ENCODE data around the gene WWOX. TPM values are rescaled to one million over a fixed set of nuclear protein-coding genes. Genes with fewer than 3 reads are reported as not detected.
A peak's percentile ranks its signal among the peaks of the same experiment; 100 is the strongest.

WWOX gene
- total RNA-seq, 1 donor: 8.2 TPM

DNA sequence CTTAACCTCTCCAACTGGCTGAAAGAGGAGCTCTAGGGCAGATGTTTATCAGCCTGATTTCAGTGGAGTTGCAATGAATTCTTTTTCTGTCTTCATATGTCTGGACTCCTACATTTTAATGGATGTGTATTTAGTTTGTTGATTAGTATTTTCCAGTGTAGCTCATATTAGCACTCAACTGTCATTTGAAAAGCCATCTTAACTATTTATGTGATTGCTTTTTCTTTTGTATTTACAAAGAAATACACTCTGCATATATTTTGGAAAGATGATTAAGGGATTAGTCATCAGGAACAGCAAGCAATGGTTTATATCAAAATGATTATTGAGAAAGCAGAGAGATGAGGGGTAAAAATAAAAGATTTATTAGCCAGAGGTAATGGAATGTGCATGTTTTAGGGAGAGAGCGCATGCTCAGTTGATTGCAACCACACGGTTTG lies 71.1 kb downstream of the WWOX start:
- no peak overlapping the region for H3K4me3 ChIP-seq (ENCODE audit: low read depth, low read length)
- DNase-seq (ENCODE audit: low read depth): no peak
- no peak for TF ChIP-seq CTCF (IDR thresholded peaks at IDR 0.05; ENCODE audit: insufficient read depth, low read depth, low read length)

- DNase-seq (ENCODE audit: low read depth): no peak
- TF ChIP-seq CTCF (IDR thresholded peaks at IDR 0.05; ENCODE audit: insufficient read depth, low read depth, low read length): no peak
- H3K4me3 ChIP-seq (ENCODE audit: low read depth, low read length): no peak overlapping the region
Measured at GRCh38 chr16:78175287-78175686, 75.8 kb downstream of the WWOX start.

GRCh38 chr16:78176435-78176834 lies 77.0 kb downstream of the WWOX start:
- no peak overlapping the region for H3K4me3 ChIP-seq (ENCODE audit: low read depth, low read length)
- no peak for DNase-seq (ENCODE audit: low read depth)
- TF ChIP-seq CTCF (IDR thresholded peaks at IDR 0.05; ENCODE audit: insufficient read depth, low read depth, low read length): no peak

DNA sequence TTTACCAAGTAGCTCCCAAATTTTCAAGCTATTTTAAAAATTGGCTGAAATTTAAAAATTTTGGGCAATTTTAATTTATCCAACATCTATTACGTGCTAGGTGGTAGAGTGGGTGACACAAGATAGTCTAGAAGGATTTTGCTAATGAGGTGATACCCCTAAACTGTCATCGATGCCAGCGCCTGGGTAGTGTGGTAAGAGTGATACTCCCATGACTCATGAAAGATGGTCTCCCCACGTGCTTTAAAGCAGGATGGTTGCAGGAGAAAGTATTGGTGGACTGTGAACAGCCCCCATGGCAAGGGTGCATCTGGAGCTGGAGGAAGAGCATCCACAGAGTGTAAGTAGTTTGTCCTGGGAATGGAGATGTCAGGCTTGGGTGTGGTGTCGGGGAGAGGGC lies 77.8 kb downstream of the WWOX start:
- TF ChIP-seq CTCF (IDR thresholded peaks at IDR 0.05; ENCODE audit: insufficient read depth, low read depth, low read length): no peak
- H3K4me3 ChIP-seq (ENCODE audit: low read depth, low read length): no peak overlapping the region
- no peak for DNase-seq (ENCODE audit: low read depth)

- no peak for TF ChIP-seq CTCF (IDR thresholded peaks at IDR 0.05; ENCODE audit: insufficient read depth, low read depth, low read length)
- peak; percentile 47 for DNase-seq (ENCODE audit: low read depth)
- H3K4me3 ChIP-seq (ENCODE audit: low read depth, low read length): no peak overlapping the region
Measured at GRCh38 chr16:78177987-78178386, 78.5 kb downstream of the WWOX start.

GRCh38 chr16:78179666-78180065 lies 80.2 kb downstream of the WWOX start:
- no peak overlapping the region for H3K4me3 ChIP-seq (ENCODE audit: low read depth, low read length)
- TF ChIP-seq CTCF (IDR thresholded peaks at IDR 0.05; ENCODE audit: insufficient read depth, low read depth, low read length): no peak
- no peak for DNase-seq (ENCODE audit: low read depth)

- DNase-seq (ENCODE audit: low read depth): no peak
- no peak for TF ChIP-seq CTCF (IDR thresholded peaks at IDR 0.05; ENCODE audit: insufficient read depth, low read depth, low read length)
Measured at GRCh38 chr16:78180349-78180748, 80.9 kb downstream of the WWOX start.

More at GRCh38 chr16:78180349-78180748, 80.9 kb downstream of the WWOX start:
- H3K4me3 ChIP-seq (ENCODE audit: low read depth, low read length): no peak overlapping the region
